ENCODE data around the gene HOXD9.

Gene HOXD9

DNA sequence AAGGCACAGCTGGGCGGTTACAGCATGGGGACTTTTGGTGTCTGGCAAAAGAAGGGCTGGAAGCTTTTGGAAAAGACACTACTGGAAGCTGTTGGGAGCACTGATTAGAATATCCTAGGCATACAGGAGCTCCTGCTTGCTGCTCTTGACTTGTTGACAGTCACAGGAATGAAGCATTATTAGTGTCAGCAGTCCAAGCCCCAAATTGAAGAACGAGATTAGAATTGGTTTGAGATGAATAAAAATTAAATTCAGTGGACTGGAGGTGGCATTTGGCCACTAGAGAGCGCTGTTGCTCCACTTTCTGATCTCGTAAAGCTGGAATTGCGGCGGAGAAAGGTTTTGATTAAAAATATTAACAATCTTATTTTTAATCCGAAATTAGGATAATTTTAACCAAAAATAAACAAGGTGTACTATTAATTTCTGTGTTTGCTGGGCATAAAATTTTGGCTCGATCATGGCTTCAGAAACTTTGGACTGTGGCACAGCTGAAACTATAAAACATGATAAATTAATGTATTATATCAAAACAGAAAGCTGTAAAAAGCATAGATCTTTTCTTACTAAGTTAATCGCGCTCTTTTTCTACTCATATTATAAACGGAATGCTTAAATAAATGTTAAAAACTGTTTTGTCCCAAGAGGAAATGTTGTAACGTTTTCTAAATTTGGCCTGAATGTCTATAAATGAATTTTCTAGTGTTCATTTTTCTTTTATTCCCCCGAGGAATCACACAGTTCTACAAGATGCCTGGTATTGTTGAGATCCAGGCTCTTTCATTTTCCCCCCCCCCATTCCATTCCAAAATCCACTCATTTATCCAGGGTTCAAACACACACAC, 4.6 kb downstream of the HOXD9 start:
- peak; percentile 41 for DNase-seq

DNA sequence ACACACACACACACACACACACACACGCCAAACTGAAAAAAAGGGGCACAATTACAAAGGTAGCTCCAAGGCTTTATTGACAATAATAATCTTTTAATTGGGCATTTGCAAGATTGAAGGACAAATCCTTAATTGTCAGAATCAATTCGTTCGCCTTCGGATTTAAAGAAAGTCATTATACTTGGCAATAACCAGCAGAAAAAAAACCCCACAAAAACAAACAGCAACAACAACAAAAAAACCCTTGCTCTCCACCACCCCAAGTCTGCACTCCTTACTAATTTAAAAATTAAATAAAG, 5.2 kb downstream of the HOXD9 start:
- no peak for DNase-seq

DNA sequence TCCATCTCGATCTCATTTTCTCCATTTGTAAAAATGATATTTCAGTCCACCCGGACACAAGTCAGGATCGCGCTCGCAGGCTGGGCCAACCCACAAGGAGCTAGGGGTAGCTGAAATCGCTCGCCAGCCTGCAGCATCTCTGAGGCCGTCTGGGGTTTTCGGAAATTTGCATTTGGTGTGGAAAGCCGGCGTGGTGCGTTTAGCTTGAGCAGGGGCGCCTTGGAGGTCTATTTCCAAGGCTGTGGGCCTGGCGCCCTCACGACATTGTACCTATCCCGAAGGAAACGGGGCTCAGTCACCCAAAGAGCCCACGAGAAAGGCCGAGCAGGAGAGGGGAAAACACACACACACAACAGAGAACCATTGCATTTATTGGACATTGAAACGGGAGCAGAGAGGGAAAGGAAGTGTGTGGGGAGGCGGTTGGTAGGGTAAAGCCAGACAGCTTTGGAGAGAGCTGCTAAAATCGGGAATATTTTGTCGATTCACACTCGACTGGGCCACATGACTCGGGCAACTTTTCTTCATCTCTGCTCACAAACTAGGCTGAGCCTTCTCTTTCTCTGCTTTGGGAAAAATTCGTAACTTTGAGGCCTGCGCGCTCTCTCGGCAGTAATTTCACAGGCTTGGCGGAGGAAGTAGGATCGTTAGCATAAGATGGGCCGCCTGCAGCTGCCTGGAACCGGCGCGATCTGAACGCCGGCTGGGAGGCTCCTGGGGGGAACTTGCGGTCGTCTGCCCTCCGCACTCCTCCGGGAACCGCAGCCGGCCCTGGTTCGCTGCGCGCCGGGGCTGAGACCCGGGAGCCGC, 5.9 kb downstream of the HOXD9 start:
- DNase-seq, result peak; percentile 94

DNA sequence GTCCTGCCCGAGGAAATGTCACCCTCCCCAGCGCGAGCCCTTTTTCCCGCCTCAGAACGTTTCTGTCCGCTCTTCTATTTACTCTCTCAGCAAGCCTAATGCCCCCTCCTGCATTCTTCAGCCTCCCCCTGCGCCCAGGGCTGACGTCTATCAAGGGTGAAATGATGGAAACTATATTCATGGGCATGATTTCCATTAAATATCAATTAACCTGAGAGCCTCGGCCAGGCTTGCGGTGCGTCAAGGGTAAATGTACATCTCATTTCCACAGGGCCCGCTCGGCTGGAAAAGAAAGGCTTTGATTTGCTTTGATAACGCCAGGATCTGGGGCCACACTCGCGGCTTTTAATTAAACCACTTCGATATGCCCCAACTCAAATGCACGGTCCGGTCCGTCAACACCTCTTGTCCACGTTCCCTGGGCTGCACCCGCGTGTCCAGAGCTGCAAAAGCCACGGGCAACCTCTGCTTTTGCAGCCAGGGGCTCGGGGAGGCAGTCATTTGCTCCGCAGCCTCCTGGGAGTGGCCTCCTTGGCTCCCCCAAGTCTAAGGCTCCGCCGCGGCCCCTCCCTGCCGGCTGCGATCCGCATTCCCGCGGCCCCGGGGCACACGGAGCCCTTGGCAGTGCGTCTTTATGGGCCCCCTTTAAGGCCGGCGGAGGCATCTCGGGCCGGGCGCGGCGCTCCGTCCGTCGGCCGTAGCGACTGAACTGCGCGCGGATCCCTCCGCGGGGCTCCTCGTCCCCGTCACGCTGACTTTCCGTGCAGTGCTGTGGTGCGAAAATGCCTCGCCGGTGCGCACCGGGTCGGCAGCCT, 6.7 kb downstream of the HOXD9 start, which contains the start of gene HOXD8:
HOXD8 (plus strand) TSS at position 724 of the 815 bp plus-strand sequence. CDS start 662 bp downstream, outside the sequence.
- peak; percentile 86 for DNase-seq

DNA sequence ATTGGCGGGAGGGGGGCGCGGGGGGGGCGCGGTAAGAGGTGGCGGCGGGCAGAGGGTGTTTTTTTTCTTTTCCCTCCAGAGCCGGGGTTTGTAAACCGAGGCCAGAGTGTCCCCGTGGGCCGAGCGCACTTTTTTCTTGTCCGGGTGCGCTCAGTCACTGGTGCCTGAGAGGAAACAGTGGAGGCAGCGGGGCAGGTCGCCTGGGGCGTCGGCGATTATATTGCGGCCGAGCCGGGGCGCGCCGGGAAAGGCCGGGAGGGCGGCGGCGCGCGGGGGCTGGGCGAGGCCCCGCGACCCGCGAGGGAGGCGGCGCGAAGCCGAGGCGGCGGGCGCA, 7.3 kb downstream of the HOXD9 start:
- DNase-seq, result peak; percentile 73

DNA sequence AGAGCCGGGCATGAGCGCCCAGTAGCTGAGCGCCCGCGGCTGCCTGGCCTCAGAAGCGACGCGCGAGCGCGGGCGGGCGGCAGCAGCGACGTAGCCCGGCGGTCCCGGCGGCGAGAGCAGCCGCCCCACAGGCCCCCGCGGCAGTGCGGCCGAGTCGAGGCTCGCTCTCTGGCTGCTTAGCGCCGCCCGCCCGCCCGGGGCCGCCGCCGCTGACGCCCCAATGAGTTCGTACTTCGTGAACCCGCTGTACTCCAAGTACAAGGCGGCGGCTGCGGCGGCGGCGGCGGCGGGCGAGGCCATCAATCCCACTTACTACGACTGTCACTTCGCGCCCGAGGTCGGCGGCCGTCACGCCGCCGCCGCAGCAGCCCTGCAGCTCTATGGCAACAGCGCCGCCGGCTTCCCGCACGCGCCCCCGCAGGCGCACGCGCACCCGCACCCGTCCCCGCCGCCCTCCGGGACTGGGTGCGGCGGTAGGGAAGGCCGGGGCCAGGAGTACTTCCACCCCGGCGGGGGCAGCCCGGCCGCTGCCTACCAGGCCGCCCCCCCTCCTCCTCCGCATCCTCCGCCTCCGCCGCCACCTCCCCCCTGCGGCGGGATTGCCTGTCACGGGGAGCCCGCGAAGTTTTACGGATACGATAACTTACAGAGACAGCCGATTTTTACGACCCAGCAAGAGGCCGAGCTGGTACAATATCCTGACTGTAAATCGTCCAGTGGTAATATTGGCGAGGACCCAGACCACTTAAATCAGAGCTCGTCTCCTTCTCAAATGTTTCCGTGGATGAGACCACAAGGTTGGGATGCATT, 7.8 kb downstream of the HOXD9 start:
- peak; percentile 73 for DNase-seq

DNA sequence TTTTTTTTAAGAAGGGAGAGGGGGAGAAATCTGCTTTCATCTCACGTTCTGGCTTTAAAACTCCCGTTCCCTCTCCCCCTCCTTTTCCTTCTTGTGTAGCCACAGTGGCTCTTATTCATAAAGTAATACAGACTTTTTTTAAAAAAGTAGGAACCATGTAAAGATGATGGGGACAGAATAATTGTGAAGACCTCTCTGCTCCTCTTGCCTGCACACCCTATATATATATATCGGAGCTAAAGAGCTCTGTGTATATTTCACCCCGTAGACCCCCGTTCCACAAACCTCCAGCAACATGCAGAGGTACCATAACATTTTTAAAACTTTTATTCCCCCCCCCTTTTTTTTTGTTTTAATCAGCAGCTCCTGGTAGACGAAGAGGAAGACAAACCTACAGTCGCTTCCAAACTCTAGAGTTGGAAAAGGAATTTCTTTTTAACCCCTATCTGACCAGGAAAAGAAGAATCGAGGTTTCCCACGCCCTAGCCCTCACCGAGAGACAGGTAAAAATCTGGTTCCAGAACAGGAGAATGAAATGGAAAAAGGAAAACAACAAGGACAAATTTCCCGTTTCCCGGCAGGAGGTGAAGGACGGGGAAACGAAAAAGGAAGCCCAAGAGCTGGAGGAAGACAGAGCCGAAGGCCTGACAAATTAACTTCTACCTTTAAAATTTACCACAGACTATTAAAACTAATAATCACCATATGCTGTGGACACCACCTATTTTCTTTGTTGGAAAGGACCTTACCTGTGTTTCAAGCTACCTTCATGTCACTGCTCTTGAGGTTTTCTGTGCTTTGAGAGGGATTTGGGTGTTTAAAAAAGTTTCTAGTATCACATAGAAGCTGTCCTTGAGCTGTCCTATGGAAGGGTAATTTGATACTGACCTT, 8.7 kb downstream of the HOXD9 start:
- DNase-seq, result peak; percentile 64

DNA sequence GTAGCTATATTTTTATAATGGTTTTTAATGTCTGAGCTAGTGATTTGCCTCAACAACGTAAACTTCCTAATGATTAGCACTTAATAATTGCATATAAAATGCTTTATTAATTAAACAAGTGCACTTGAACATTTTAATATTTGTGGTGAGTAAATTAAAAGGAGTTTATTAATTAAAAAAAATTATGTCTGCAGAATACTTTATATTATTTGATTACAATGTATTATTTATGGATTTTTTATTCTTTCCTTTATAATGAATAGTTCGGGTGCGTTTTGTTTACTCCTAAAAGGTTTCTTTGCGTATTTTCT, 9.3 kb downstream of the HOXD9 start:
- no peak for DNase-seq

DNA sequence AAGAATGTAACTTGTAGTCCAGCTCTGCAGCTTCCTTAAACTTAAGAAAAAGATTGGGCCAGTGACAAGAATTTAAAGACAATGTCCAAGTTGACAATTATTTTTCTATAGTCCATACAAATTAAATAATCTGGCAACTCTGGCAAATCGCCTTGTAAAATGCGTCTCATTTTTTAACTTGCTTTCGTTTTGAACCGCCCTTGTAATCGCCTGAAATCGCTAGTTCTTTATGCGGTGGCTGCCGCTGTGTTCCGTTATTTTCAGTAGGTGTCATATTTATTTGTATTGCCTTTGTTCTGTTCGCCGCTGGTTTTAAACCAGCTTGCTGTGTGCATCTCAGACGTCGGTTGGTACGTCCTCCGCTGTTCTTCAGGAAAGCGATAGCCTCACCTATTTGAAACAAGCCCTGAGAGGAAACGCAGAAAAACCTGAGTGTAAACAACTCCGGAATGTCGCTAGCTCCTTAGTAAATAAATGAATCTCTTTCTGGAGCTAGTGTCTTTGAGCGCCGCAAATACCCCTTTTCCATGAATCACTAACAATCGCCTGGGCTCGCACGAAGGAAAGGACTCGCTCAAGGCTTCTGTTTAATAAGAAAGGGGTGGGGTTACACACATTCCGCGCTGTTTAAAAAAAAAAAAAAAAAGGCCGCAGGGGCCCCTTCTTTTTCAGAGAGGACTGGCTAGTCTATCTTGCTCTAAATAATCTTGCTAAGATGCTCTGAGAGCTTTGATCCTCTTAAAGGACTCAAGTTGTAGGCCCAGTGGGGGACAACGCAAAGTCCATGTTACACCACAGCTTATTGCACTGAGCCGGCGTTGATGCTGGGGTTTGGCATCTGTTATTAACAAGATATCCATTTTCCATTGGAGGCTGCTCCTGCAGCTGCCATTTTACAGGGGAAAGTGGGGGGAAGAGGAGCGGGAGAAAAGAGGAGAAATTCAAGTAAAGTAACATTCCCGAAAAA, 10.0 kb downstream of the HOXD9 start:
- peak; percentile 74 for DNase-seq

DNA sequence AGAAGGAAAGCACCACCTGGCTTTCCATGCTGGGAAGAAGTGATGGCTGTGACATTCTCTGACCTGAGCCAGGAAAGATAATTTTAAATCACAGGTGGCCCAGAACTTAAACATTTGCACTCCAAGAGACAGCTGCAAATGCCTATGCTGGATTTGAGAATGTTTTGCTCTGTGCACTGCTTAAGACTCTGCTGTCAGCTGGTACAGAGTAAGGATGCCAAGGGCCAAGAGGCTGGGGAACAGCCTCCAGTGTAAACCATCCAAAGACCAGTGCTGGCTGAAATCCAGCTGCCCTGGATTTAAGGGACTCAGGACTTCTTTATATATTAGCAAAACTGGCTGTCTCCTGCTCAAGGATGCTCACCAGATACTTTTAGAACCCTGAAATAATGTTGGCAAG, 10.9 kb downstream of the HOXD9 start:
- DNase-seq, result peak; percentile 56

DNA sequence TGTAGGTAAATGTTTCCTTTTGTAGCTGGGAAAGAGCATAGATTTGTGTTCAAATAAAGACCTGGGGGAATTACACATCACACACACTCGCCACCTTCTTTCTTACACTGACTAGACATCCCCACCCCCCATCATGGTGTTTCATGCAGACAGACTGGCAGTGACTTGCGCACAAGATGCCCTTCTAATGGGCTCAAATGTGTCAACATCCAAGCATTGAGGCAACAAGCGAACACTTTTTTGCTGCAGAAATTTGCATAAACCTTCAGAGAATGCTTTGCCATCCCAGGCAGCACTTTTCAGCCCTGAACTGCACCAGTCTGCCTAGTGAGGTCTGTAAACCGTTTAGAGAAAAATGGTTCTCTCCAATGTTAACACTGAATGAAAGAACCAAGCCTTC, 11.5 kb downstream of the HOXD9 start:
- DNase-seq, result peak; percentile 93

DNA sequence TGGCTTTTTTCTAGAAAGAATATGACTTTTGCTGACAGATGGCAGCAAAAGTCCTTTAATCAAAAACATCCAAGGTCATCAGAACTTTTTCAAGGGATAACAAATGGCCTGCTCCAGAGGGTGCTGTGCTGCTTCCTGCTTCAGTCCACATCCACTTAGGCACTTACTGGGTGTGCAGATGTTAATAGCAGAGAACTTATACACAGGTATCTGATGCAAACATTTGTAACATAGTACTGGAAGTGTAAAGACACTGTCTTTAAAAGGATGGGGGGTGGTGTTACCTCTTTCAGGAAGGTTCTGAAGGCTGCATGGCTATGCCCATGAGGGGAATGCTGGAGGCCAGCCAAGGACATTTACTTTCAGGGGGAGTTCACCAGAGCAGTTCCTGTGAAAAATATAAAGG, 12.5 kb downstream of the HOXD9 start:
- DNase-seq, result peak; percentile 30

DNA sequence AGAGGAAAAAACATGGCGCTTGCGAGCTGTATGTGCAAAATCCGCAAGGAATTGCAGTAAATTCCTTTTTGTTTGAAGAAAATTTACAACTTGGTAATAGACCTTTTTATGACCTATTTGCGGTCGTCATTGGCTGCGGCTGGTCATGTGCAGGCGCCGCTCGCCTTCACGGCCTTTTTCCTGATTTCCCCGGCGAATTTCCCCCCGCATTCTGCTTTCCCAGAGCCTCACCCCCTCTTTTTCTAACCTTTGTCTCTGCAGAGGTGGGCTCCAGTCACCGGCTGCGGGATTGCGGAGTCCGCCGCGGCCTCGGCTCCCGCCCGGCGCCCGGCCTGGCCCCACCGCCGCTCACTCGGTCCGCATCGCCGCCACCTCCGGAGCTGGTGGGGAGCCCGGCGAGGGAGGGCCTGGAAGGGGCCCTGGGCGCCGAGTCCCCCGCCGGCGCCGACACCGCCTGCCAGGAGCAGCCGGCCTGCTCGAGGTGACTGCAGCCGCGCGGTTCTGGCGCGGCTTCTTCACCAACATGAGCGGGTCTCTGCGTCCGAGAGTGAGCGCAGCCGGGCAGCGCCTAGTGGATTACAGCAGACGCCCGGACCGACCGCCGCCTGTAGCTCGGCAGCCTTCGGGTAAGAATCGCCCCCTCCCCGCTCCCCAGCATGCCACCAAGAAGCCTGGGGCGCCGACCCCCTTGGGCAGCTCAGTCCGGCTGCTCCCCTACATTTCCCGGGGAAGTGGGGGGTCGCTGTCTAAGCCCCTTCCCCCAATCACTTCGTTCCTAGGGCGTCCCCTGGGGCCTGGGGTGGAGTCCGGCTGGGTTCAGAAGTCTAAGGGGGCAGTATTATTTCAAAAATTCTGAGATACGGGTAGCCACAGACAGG, 14.1 kb downstream of the HOXD9 start:
- DNase-seq, result no peak

DNA sequence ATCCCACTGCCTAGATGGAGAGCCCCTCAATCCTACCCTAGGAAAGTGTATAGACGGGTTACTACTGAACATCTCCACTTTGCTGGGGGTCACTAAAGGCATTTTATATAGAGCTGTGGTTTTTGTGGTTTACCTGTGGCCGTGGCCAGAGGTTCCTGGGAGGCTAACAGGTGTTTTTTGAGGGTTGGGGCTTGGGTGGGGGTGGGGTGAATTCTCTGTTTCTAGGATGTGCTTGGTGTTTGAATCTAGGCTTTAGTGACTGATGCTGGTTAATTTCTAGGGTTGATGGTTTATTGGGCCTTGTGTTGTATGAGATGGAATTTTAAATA, 14.7 kb downstream of the HOXD9 start:
- no peak for DNase-seq

DNA sequence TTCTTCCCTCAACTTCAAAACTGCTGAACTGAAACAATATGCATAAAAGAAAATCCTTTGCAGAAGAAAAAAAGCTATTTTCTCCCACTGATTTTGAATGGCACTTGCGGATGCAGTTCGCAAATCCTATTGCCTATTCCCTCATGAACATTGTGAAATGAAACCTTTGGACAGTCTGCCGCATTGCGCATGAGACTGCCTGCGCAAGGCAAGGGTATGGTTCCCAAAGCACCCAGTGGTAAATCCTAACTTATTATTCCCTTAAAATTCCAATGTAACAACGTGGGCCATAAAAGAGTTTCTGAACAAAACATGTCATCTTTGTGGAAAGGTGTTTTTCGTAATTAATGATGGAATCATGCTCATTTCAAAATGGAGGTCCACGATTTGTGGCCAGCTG, 15.4 kb downstream of the HOXD9 start:
- DNase-seq, result no peak

DNA sequence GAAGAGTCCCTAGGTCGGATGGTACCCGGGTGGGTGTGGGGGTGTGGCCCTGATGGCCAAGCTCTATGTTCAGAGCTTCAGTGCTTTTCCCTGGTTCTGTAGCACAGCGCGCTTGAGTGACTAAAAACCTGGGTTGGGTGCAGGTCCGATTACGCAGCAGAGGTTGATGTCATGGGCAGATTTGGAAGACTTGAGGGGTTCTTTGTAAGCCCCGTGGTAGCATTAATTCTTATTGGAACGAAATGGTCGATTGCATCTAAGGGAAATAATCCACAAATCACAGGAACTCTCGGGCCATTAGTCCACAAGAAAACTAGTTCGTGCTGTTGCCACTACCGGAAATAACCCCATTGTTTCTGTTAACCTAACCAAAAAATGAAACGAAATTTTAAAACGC, 16.0 kb downstream of the HOXD9 start:
- DNase-seq, result no peak

DNA sequence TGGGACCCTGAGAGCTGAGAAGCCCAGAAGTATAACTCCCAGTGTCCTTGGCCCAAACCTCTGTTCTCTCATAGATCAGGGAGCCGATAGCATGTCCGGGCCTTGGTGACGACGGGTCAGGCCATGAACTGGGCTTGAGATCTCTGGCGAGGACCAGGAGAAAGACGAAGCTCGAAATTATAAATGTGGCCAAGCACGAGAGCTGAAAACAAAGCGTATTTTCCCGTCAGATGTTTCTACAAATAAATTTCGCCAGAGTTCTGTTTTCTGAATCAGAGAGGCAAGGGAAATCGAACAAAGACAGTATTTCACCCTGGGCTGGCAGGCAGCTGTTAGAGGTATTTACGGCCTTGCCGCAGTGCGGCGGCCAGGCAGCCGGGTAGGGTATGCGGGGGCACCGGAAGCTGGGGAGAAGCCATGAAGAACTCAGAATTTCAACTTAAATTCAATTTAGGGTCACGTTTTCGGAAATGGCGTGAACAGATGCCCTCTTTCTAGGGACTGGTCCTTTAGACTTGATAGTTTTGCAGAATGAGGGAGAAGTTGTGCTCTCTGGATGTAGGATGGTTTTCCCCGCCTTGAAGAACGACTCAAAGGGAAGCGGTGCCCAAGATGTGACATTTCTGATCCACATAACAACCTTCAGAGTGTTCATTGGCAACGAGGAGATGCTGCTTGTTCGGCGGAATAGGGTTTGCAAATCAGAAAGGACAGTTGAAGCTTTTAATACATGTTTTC, 16.6 kb downstream of the HOXD9 start:
- DNase-seq, result no peak

DNA sequence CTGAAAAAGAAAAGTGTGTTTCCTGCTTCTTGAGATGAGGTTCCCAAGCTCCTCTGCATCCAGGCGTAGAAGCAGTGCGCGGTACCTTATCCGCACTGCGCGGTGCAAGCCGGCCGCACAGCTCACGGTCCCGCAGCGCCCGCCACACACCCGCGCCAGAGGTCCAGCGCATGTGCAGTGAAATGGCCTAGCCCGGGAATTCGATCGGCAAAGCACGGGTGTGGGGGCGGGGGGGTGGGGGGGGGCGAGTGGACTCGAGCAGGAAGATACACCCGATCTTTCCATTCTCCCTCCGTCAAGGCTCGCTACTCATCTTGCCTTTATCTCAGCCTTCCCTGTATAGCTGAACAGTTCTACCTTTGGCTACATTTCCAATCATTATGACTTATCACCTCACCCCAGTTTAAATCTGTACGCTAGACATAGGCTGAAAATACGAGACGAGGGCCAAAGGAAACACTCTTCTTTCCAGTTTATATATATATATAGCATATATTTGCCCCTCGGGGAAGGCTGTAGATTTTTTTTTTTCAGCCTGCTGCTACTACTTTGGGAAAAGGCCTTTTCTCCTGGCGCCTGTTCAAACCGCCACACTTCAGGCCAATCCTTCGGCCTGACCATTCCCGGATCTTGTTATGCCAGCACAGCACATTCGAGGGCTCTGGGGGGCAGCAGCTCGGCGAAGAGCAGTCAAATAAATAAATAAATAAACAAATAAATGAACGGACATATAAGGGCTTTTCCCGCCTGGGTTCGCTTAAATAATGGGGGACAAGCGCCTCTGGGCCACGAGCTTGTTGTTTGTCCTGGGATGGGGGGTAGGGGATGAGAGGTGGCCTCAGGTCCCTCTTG, 17.4 kb downstream of the HOXD9 start:
- no peak for DNase-seq
